Measurements from ENCODE around the gene ATP1A3.

Gene ATP1A3

DNA sequence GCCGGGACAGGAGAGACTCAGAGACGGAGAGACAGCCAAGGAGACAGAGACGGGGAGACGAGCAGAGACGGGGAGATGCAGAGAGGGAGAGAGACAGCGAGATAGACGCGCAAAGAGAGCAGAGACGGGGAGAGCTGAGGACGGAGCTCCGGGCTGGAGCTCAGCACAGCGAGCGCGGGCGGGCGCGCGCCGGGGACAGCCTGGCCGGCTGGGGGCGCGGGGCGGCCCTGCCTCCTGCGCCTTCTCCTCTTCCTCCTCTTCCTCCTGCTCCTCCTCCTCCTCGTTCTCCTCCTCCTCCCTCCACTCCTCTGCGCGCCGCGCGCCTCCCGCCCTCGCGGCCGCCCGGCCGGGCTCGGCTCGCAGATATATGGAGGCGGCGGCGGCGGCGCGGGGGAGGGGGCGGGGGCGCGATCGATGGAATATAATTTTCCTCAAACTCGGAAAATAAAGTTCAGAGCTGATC is 65.8 kb downstream of the ATP1A3 start, which contains the start of gene ERFL:
Gene ERFL (minus strand): TSS at position 229 of the 463 bp plus-strand sequence. CDS start 15,530 bp downstream, outside the sequence.
- DNase-seq (ENCODE audit: low spot score in 2 of 2) = no peak
- H3K27me3 Mint-ChIP-seq = peaks cover 9% of the 10 kb centered on the region
- ATAC-seq (ENCODE audit: low read depth) = peak; percentile 38
- H3K9me3 Mint-ChIP-seq = no peaks in the 10 kb centered on the region
- peaks cover 30% of the 10 kb centered on the region for H3K4me1 Mint-ChIP-seq
- peak within 1 kb of the TSS; percentile 90 for H3K4me3 Mint-ChIP-seq
- peak within 1 kb of the TSS; percentile 60 for H3K27ac Mint-ChIP-seq
- peaks cover 2% of the 10 kb centered on the region for H3K36me3 Mint-ChIP-seq

GRCh38 chr19:41927497-41928192 is 66.4 kb downstream of the ATP1A3 start:
- Mint-ChIP-seq H3K9me3 (no peaks in the 10 kb centered on the region), H3K4me1 (peaks cover 31% of the 10 kb centered on the region), H3K4me3 (peak overlapping the region; percentile 90), H3K27ac (peak overlapping the region; percentile 60), H3K27me3 (peaks cover 12% of the 10 kb centered on the region), H3K36me3 (peaks cover 3% of the 10 kb centered on the region)
- DNase-seq (ENCODE audit: low spot score in 2 of 2) = no peak
- ATAC-seq (ENCODE audit: low read depth) = peak; percentile 27

DNA sequence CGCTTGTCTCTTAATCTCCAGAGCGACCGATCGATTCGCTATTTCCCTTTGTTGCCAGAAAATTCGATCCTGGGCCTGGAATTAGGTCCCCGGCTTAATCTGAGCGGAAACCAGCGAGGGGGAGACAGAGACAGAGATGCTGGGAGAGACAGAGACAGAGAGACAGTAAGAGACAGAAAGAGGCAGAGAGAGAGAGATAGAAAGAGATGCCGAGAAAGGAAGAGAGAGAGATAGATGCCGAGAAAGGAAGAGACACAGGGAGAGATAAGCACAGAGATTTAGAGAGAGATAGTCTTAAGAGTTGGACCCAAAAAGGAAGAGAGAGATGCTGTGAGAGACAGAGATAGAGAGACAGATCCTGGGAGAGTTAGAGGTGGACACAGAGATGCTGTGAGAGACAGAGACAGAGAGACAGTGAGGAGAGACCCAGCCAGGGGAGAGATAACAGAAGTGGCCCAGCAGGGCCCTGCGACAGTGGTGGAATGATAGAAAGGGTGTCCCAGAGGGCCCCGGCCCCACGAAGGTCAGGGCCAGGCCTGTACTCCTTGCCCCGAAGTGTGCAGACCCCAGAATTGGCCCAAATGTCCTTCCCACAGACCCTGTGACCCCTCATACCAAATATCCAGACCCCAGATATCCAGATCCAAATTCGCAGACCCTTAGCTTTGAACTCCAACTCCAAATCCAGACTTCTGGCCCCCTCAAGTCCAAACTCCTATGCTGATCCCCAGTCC is 67.1 kb downstream of the ATP1A3 start:
- H3K27ac Mint-ChIP-seq = no peak overlapping the region
- no peaks in the 10 kb centered on the region for H3K9me3 Mint-ChIP-seq
- peaks cover 34% of the 10 kb centered on the region for H3K4me1 Mint-ChIP-seq
- no peak overlapping the region for H3K4me3 Mint-ChIP-seq
- H3K27me3 Mint-ChIP-seq = peaks cover 16% of the 10 kb centered on the region
- no peak for ATAC-seq (ENCODE audit: low read depth)
- no peak for DNase-seq (ENCODE audit: low spot score in 2 of 2)
- peaks cover 3% of the 10 kb centered on the region for H3K36me3 Mint-ChIP-seq

DNA sequence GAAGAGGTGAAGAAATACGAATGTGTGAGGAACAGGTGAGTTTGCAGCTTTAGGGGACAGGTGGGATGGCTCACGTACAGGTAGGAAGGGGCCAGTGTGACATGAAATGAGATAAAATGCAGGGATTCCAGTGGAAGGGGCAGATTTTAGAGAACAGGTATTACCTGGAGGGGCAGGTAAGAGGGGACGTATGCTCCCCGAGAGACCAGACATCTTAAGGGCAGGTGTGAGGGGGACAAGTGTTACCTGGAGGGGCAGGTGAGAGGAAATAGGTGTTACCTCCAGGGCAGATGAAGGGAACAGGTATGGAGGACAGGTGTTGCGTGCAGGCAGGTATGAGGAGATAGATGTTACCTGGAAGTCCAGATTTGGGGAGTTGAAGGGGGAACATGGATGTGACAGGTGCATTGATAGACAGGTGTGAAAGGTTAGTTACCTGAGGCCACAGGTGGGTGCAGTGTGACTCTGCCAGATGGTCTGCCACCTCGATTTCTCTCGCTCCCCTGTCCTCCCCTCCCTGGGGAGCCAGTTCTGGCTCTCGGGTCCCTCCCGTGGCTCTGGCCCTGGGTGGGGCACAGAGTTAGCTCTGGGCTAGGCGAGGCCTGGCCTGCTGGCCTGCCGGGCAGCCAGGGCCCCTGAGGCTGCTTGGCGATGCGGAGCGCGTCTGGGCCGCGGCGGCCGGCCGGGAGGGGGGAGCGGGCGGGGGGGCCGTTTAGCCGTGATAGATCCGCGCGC is 67.8 kb downstream of the ATP1A3 start:
- Mint-ChIP-seq H3K4me3 (no peak overlapping the region), H3K27me3 (peaks cover 19% of the 10 kb centered on the region), H3K4me1 (peaks cover 35% of the 10 kb centered on the region), H3K36me3 (peaks cover 5% of the 10 kb centered on the region), H3K9me3 (no peaks in the 10 kb centered on the region), H3K27ac (no peak overlapping the region)
- no peak for ATAC-seq (ENCODE audit: low read depth)
- DNase-seq (ENCODE audit: low spot score in 2 of 2) = no peak

DNA sequence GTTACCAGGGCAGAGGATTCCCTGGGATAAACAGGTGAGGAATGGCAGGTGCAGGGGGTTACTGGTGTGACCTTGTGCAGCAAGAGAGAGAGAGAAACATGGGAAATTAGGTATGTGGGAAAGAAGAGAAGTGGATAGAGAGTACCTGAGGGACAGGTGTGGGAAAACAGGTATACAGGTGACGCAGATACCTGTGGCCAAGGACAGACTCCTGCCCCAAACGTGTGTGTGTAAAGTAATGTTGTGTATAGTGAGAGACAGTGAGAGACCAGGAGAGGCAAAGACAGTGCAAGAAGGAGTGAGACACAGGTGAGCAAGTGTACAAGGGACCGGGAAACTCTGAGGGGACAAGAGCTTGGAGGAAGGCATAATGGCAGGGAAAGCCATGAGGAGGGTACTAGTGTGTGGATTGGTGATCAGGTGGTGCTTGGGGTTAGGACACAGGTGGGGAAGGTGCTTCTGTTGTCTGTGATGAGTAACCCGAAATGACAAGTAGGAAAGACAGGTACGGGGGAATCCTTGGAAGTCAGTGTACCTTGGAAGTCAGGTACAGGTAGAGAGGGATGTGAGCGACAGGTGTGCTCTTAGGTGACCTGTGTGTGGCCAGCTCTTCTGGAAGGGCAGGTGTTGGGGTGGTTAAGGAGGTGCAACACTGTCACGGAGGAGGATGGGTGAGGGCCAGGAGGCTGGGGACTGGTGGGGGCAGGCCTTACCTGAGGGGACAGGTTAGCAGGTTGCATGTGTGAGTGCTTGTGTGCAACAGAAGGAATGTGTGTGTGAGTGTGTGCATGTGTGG is 68.6 kb downstream of the ATP1A3 start:
- DNase-seq (ENCODE audit: low spot score in 2 of 2) (no peak), ATAC-seq (ENCODE audit: low read depth) (no peak)
- no peaks in the 10 kb centered on the region for H3K9me3 Mint-ChIP-seq
- peaks cover 32% of the 10 kb centered on the region for H3K4me1 Mint-ChIP-seq
- H3K36me3 Mint-ChIP-seq = peaks cover 5% of the 10 kb centered on the region
- no peak overlapping the region for H3K27ac Mint-ChIP-seq
- peaks cover 21% of the 10 kb centered on the region for H3K27me3 Mint-ChIP-seq
- H3K4me3 Mint-ChIP-seq = no peak overlapping the region

DNA sequence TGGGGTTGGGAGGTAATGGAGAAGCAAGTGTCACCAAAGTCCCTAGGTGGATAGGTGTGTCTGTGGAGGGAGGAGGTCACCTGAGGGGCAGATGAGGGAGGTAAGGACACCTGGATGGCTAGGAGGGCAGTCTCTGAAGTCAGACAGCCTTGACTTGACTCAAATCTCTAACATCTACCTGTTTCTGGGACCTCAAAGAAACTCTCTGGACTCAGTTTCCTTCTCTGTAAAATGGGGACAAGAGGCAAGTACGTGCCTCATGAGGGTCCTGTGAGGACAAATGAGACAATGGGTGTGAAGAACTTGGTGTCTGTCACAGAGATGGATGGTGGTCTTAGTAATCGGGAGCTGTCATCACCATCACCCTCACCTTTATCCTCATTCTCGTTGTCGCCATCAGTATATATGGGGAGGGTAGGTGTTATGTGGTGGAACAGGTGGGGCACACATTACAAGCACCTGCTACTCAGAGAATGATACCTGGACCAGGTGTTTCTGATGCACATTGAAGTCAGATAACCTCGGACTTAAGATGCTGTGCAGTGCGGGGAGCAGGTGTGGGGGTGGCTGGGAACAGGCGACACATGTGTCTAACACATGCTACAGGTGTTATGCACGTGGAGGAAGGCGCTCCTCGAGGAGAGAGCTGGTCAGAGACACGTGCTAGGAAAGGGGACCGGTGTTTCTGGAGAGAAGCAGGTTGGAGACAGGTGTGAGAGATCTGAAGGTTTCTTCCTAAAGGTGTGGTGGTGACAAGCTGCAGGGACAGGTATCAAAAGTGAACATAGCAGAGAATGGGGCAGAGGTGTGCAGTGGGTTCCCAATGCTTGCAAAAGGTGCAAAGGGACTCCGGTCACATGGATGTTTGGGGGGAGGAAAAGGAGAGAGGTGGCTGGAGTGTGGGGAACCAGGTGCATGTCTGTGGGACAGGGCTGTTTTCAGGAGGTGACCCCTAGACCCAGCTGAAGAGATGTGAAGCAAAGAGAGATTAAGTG is 69.6 kb downstream of the ATP1A3 start:
- Mint-ChIP-seq H3K36me3 (peaks cover 5% of the 10 kb centered on the region), H3K4me1 (peaks cover 23% of the 10 kb centered on the region), H3K27me3 (peaks cover 21% of the 10 kb centered on the region), H3K9me3 (no peaks in the 10 kb centered on the region), H3K4me3 (no peak overlapping the region), H3K27ac (no peak overlapping the region)
- DNase-seq (ENCODE audit: low spot score in 2 of 2) = no peak
- no peak for ATAC-seq (ENCODE audit: low read depth)

DNA sequence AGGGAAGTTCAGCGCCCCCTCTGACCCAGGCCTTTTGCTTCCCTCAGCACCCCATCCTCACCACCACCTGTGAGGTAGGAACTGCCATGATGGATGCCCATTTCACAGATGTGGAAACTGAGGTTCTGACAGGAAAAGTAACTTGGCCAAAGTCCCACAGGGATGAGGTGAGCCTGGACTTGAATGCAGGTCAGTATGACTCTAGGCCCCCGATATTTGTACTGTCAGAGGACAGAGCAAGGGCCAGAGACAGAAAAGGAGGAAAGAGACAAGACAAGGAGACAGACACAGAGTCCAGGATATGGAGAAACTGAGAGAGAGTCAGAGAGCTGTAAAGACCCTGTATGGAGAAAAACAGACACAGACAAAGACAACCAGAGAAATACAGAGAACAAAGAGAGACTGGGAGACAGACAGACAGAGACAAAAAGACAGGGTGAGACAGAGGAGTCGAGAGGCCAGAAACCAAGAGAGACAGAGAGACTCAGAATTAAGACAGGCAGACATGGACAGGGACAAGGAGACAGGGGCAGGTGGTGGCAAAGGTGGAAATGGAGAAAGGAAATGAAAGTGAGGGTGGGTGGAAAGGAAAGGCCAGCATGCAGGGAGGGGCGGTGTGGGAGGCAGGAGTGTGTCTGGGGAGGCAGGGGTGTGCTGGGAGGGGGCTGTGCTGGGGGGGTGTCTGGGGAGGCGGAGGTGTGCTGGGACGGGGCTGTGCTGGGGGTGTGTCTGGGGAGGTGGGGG is 70.8 kb downstream of the ATP1A3 start:
- peaks cover 5% of the 10 kb centered on the region for H3K36me3 Mint-ChIP-seq
- ATAC-seq (ENCODE audit: low read depth) (peak; percentile 18), DNase-seq (ENCODE audit: low spot score in 2 of 2) (no peak)
- peak overlapping the region; percentile 17 for H3K4me3 Mint-ChIP-seq
- H3K4me1 Mint-ChIP-seq = peaks cover 16% of the 10 kb centered on the region
- no peak overlapping the region for H3K27ac Mint-ChIP-seq
- H3K27me3 Mint-ChIP-seq = peaks cover 16% of the 10 kb centered on the region
- no peaks in the 10 kb centered on the region for H3K9me3 Mint-ChIP-seq

DNA sequence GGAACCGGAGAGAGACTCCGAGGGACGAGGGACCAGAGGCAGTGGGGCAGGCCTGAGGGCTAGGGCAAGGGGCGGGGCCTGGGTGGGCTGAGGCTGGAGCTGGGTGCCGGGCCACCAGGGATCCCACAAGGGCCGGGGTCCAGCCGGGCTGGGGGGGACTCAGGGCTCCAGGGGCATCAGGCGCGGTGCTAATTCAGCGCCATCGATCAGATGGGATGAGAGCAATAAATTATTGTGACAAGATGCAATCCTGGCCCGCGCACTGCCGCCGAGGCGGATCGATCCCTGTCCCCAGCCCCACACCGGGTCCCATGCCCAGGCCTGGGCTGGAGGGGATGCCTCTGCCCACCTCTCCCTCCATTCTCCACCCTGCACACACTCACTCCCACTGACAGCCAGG is 71.4 kb downstream of the ATP1A3 start:
- Mint-ChIP-seq H3K36me3 (peaks cover 5% of the 10 kb centered on the region), H3K9me3 (no peaks in the 10 kb centered on the region), H3K4me1 (peaks cover 16% of the 10 kb centered on the region), H3K27ac (no peak overlapping the region), H3K4me3 (no peak overlapping the region), H3K27me3 (peaks cover 16% of the 10 kb centered on the region)
- ATAC-seq (ENCODE audit: low read depth) (no peak), DNase-seq (ENCODE audit: low spot score in 2 of 2) (no peak)

GRCh38 chr19:41921577-41922576 is 72.2 kb downstream of the ATP1A3 start:
- peaks cover 16% of the 10 kb centered on the region for H3K27me3 Mint-ChIP-seq
- H3K27ac Mint-ChIP-seq = no peak overlapping the region
- DNase-seq (ENCODE audit: low spot score in 2 of 2) (no peak), ATAC-seq (ENCODE audit: low read depth) (no peak)
- H3K4me3 Mint-ChIP-seq = peak overlapping the region; percentile 31
- H3K36me3 Mint-ChIP-seq = peaks cover 5% of the 10 kb centered on the region
- peaks cover 16% of the 10 kb centered on the region for H3K4me1 Mint-ChIP-seq
- H3K9me3 Mint-ChIP-seq = no peaks in the 10 kb centered on the region

DNA sequence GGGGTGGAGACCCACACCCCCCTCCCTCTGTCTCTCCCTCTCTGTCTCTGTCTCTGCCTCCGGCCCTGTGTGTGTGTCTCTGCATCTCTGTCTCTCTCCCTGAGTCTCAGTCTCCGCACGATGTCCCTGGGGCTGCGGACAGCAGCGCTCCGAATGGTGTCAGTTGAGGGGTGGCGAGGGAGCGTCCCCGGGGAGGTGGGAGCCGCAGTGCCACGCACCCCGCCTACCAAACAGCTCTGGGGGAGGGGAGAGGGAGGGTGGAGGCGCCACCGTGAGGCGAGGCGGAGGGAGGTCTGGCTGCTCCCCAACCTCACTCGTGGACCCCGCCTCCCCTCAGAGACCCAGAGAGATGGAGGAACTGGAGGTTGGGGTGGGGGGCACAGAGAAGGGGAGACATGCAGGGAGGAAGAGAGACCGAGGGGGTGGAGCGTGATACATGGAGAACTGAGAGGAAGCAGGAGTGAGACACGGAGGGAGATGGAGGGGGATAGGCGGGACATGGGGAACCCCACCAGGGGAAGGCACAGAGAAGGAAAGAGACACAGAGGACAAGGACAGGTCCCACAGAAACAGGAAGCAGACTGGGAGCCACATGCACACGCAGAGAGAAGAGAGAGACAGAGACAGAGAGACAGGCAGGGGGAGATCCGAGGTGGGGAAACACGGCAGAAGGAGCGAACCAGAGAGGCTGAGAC is 73.0 kb downstream of the ATP1A3 start:
- no peak overlapping the region for H3K27ac Mint-ChIP-seq
- no peaks in the 10 kb centered on the region for H3K9me3 Mint-ChIP-seq
- DNase-seq (ENCODE audit: low spot score in 2 of 2) (no peak), ATAC-seq (ENCODE audit: low read depth) (peak; percentile 32)
- H3K36me3 Mint-ChIP-seq = peaks cover 5% of the 10 kb centered on the region
- H3K4me3 Mint-ChIP-seq = peak overlapping the region; percentile 43
- peaks cover 16% of the 10 kb centered on the region for H3K4me1 Mint-ChIP-seq
- H3K27me3 Mint-ChIP-seq = peaks cover 16% of the 10 kb centered on the region

All from memory B cell (primary cell).